Stimulated activated CD8-positive, alpha-beta memory T cell treated with anti-CD3 and anti-CD28 coated beads, Interleukin-4, amount 100 ng/mL, for 24 hours (primary cell): ENCODE results near the gene LXN.
A peak's percentile ranks its signal among the peaks of the same experiment; 100 is the strongest.
"Not testable (repeated sequence)": the region's sequence is repeated elsewhere in the genome, so short reads cannot be mapped to it uniquely, and the experiment has no call there.

ENCODE experiments used
- DNase-seq: peaks from one replicate; pipeline ENCODE4 v3.0.0-alpha.2; 2020; ENCODE audit warnings: low read depth

Gene LXN, protein sequence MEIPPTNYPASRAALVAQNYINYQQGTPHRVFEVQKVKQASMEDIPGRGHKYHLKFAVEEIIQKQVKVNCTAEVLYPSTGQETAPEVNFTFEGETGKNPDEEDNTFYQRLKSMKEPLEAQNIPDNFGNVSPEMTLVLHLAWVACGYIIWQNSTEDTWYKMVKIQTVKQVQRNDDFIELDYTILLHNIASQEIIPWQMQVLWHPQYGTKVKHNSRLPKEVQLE

GRCh38 chr3:158672215-158673176 is at the start of gene LXN:
Gene LXN (minus strand): TSS chr3:158672648. CDS start chr3:158672478, 170 bp downstream.
- DNase-seq: peak; percentile 62

GRCh38 chr3:158722108-158722507 is 49.7 kb upstream of the LXN start:
- no peak for DNase-seq

- DNase-seq: no peak
Measured at GRCh38 chr3:158718490-158719170, 46.2 kb upstream of the LXN start.

DNA sequence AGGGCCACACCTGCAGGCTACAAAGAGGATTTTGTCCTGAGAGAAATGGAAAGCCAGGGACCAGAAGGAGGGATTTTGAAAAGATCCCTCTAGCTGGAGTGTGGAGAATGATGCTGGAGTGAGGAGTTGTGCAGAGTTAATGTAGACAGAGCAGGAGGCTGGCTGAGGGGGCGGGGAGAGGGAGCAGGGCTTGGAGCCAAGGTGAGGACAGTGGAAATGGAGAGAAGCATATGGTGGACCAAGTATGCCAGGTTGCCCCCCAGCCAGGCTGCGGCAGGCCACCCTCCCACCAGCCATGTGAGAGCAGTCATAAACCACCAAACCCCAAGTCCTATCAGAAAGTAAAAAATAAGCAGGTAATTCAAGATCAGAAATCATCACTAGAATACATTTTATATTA is 45.1 kb upstream of the LXN start:
- no peak for DNase-seq

- DNase-seq: no peak
Measured at GRCh38 chr3:158713094-158713499, 40.6 kb upstream of the LXN start.

DNA sequence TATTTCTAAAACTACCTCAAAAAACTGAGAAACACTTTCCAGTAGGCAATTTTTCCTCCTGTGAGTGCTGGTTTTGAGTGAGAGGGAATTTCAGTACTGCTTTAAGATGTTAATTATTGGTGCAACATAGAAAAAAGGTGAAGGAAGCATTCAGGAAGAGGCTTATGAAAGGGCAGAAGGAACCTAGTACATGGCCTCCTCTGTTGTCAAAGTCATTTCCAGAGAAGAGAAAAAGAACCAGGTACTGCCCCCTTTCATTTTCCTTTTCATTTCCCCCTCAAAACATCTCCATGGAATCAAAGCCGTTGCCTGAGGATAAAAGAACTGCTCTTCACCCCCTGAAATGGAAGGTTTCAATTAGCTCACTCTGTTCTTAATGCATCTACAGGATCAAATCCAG is 40.0 kb upstream of the LXN start:
- DNase-seq: no peak

DNA sequence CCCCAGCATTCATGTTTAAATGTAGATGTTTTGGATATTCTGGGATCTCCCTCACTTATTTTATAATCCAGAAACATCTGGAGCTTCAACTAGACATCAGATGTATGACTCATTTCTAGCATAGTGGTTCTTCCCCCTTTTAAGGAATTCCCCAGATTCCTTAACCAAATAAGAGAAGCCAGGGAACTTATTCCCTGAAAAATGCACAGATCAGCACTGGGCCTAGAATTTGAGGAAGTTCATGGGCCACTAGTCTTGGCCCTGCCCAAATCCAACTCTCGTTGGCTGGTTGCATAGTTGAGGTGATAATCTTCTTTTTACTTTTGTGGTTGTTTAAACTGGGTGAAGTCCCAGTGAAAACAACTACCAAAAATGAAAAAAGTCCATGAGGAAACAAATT is 39.4 kb upstream of the LXN start:
- DNase-seq: no peak

DNA sequence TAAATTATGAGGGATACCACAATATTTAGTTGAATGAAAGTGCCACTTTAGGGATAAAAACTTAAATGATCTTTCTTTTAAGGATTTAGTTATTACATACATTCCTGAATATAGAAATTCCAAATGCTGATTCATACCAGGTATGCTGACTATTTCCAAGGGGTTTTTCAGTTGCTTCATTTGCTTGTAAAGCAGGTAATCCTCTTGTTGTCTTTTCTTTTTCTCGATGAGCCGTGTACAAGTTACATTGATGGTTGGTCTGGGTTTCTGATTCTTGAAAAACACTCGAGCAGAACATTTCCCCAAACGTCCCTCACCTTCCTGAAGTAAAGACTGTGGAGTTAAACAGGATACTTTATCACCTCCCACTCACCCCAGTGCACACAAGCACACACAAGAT is 38.2 kb upstream of the LXN start:
- DNase-seq: no peak

GRCh38 chr3:158709666-158710083 is 37.2 kb upstream of the LXN start:
- DNase-seq: no peak

DNA sequence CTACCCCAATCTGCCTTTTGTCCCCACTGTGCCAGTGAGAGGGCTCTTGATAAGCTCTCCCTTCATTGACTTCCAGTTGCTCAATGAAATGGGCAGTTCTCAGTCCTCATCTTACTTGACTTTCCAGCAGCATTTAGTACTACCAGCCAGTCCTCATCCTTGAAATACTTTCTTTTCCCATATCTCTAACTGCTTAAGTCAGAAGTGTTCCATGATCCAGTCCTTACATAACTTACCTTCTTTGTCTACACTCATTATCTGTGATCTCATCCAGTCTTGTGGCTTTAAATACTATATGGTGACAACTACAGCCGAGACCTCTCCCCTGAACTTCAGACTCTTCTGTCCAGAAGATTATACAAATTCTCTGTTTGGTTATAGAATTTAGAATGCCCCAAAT is 31.1 kb upstream of the LXN start:
- no peak for DNase-seq

- no peak for DNase-seq
Measured at GRCh38 chr3:158702815-158703481, 30.5 kb upstream of the LXN start.

DNA sequence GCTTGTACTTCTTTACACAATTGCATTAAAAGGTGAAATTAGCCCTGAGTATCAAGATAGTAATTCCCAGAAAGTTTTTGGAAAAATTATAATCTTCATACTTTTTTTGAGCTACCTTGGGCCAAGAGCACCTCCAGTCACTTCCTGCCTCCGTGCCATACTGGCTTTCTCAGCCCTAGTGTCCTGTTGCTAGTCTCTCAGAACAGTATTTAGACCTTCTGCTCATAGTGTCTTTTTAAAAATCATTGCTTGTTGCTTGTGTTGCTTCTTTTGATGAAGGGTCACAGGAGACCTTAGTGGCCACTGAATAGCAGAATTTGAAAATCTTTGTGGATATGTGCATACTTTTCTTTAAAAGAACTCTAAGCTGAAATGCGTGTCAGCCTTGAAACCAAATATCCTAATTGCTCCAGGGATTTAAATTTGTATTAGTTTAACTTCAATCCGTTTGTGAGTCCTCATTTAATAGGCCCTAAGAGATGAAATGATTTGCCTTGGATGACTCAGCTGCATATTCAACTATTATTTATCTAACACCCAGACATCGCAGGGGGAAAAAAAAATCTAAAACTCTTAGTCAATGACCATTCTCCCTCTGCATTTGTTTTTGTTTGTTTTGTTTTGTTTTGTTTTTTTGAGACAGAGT is 29.1 kb upstream of the LXN start:
- no peak for DNase-seq

- no peak for DNase-seq
Measured at GRCh38 chr3:158700559-158700958, 28.1 kb upstream of the LXN start.

- DNase-seq: no peak
Measured at GRCh38 chr3:158696618-158697017, 24.2 kb upstream of the LXN start.

GRCh38 chr3:158693866-158694456 is 21.5 kb upstream of the LXN start:
- DNase-seq: not testable (repeated sequence)

- no peak for DNase-seq
Measured at GRCh38 chr3:158685159-158685558, 12.7 kb upstream of the LXN start.

DNA sequence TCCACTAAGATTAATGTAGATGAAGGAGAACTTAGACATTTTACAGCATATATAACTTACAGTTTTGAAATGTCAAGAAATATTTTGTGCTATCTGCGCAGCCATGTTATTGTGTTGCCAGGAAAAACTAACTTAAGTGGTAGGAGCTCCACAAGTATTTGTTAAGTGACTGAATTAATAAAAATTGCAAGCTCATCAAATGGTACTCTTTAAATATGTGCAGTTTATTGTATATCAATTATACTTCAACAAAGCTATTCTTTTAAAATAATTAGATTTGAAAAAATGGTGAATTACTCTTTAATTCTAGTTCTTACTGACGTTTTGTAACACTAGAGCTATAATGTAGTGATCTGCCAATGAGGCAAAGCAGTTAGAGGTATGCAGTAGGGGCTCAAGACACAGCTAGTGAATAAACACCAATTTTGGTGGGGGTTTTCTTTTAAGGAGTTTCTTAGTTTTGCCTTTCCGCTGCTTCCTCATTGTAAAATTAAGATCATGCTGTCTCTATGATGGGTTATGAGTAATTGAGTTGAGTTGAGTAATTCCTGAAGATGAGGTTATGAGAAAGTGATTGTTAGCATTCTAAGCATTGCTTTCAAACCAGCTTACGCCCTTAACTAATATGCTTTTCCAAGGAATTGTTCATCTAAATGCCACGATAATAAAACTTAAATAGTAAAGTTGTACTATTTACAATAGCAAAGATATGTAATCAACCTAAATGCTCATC is 10.9 kb upstream of the LXN start:
- DNase-seq: no peak

- no peak for DNase-seq
Measured at GRCh38 chr3:158680861-158681260, 8.4 kb upstream of the LXN start.

DNA sequence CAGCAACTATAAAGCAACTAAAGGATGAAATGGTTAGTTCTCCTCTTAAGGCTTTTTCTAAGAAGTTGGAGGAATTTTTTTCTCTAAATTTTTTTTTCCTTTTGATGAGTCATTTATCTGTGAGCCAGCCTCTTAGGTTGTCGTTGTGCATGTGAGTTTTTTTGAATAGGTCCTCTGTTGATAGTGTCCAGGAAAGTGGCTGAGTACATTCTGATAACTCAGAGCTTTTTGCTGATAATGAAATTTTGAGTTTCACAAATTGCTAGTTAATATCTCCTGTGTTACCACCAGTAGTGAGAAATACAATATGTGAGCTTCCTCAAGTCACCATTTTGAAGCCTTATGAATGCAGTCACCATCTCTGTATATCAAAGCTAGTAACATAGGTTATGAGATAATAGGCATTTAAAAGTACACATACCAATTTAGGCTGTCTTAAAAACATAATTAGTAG is 7.1 kb upstream of the LXN start:
- no peak for DNase-seq

- no peak for DNase-seq
Measured at GRCh38 chr3:158678687-158679086, 6.2 kb upstream of the LXN start.

DNA sequence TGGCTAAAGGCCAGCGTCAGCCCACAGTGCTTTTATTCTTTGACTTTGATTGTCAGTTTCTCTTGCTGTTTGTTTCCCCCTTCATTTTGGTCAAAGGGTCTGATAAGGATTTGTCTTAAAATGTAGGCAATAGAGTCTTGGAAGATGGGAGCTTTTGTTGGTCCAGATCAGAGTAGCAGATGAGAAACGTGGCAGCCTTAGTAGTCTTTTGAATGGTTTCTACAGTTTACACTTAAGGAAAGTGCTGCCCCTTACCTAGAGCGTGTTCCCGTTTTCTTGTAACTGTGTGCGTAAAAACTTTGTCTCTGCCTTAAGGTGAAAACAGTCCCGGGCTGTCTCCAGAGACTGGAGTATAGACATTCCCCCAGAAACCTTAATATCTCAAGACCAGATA is 630 bp downstream of the LXN start:
- DNase-seq: no peak
